ENCODE data around the gene MYG1.

- TF ChIP-seq CTCF (IDR thresholded peaks at IDR 0.05) (no peak), POLR2AphosphoS5 (IDR thresholded peaks at IDR 0.05) (no peak), POLR2A (IDR thresholded peaks at IDR 0.05; ENCODE audit: low read depth) (no peak), EP300 (IDR thresholded peaks at IDR 0.05) (no peak)
Observed at GRCh38 chr12:53300187-53300586, 692 bp downstream of the MYG1 start.
